H1 (cell line): ENCODE data around the gene AGFG1. TPM values are rescaled to one million over a fixed set of nuclear protein-coding genes. Genes with fewer than 3 reads are reported as not detected.

ENCODE experiments used
- CBX5 ChIP-seq: fragments of 300-800, 300-1000 bp; sonication (generic); IDR thresholded peaks from 2 replicates; pipeline ENCODE4 v1.7.1; 2016; ENCODE audit warnings: antibody characterized with exemption, low read length, low read depth
- CHD7 ChIP-seq: fragments of 300-600 bp; sonication (generic); IDR thresholded peaks from 2 replicates; pipeline ENCODE4 v1.7.1; 2012; ENCODE audit warnings: low read length, moderate library complexity, mild to moderate bottlenecking, inconsistent platforms; ENCODE audit not compliant: insufficient replicate concordance
- PHF8 ChIP-seq: fragments of 200-600 bp; sonication (generic); conservative IDR thresholded peaks from 2 replicates; pipeline ENCODE4 v1.7.1; 2012; ENCODE audit warnings: low read depth, mild to moderate bottlenecking, inconsistent platforms, low read length, moderate library complexity
- SIN3A ChIP-seq, 2 experiments: IDR thresholded peaks in 1 of 2; conservative IDR thresholded peaks in 1 of 2; 2 replicates each; pipeline ENCODE4 v1.6.1; 2011 to 2012; ENCODE audit warnings: low read length in 2 of 2, improper control_type of control experiment in 1 of 2, low read depth in 1 of 2, mild to moderate bottlenecking in 1 of 2
- SUZ12 ChIP-seq: fragments of 200-600 bp; sonication (generic); IDR thresholded peaks from 2 replicates; pipeline ENCODE4 v1.6.1; 2012; ENCODE audit warnings: mild to moderate bottlenecking, inconsistent platforms, low read length, moderate library complexity, mixed read lengths
- TAF7 ChIP-seq: optimal IDR thresholded peaks from 2 replicates; pipeline ENCODE3; 2011; ENCODE audit warnings: low read depth, mild to moderate bottlenecking, inconsistent platforms, low read length, moderate library complexity, borderline replicate concordance
- polyA plus RNA-seq, 7 experiments: library from polyadenylated mRNA; depleted of rRNA in 3 of 7; stranded (reverse) in 5 of 7; unstranded in 2 of 7; fragments of >200 nt in 5 of 7; fragments of 200-250 nt in 2 of 7; gene quantifications; 1 replicate in 5 of 7; 2 replicates in 1 of 7; 4 replicates in 1 of 7; pipeline versions ENCODE4 v1.2.1 to v1.2.3, GENCODE V29; 2011 to 2013; ENCODE audit warnings: missing spikeins in 2 of 7, mixed read lengths in 2 of 7
- total RNA-seq: library from RNA; stranded (reverse); fragmentation: NEBNext Ultra II Directional; extraction: Animal tissue kit (Norgen Biotek cat#: 25700); gene quantifications from 2 replicates; pipeline ENCODE4 v1.2.1, GENCODE V29; 2021

AGFG1 gene
- total and polyA plus RNA-seq, 2 of the 8 experiments (the other 6 are each of a cell fraction or from before 2014, with no cell fraction given): 102 to 147 TPM

GRCh38 chr2:227454323-227454860 lies 17.6 kb upstream of the AGFG1 start (continued):
- no peak for TF ChIP-seq TAF7
- TF ChIP-seq SUZ12: no peak
- no peak for TF ChIP-seq PHF8
- TF ChIP-seq CBX5: no peak
- TF ChIP-seq CHD7: no peak
- no peak for TF ChIP-seq SIN3A (conservative IDR thresholded peaks at IDR 0.05 in 1 of 2, IDR thresholded peaks at IDR 0.05 in 1 of 2; ENCODE audit: low read depth in 1 of 2, low read length in 2 of 2)
